Loucy (cell line): ENCODE data around the gene ZNF253.
"Not testable (repeated sequence)": the region's sequence is repeated elsewhere in the genome, so short reads cannot be mapped to it uniquely, and the experiment has no call there.

Experiments used
- CTCF ChIP-seq: fragments of 200-600 bp; sonication (generic); conservative IDR thresholded peaks from 2 replicates; pipeline ENCODE4 v1.5.1; 2014; ENCODE audit warnings: mild to moderate bottlenecking, antibody characterized with exemption, low read length
- EZH2phosphoT487 ChIP-seq: fragments of 200-600 bp; IDR thresholded peaks from 2 replicates; pipeline ENCODE4 v1.6.1; 2018; ENCODE audit warnings: antibody characterized with exemption, mild to moderate bottlenecking, moderate library complexity, borderline replicate concordance

GRCh38 chr19:19851740-19852139, 13.9 kb upstream of the ZNF253 start:
- TF ChIP-seq CTCF, EZH2phosphoT487: not testable (repeated sequence)
